NCI-H526 treated with DMSO at 0.1 percent for 48 hours (cell line): ENCODE data around the gene NHP2.
"Not testable (repeated sequence)": the region's sequence is repeated elsewhere in the genome, so short reads cannot be mapped to it uniquely, and the experiment has no call there.

Experiments used
- DNase-seq: peaks from one replicate; lab custom pipeline; 2025; lab: John Stamatoyannopoulos, UW

Gene NHP2

DNA sequence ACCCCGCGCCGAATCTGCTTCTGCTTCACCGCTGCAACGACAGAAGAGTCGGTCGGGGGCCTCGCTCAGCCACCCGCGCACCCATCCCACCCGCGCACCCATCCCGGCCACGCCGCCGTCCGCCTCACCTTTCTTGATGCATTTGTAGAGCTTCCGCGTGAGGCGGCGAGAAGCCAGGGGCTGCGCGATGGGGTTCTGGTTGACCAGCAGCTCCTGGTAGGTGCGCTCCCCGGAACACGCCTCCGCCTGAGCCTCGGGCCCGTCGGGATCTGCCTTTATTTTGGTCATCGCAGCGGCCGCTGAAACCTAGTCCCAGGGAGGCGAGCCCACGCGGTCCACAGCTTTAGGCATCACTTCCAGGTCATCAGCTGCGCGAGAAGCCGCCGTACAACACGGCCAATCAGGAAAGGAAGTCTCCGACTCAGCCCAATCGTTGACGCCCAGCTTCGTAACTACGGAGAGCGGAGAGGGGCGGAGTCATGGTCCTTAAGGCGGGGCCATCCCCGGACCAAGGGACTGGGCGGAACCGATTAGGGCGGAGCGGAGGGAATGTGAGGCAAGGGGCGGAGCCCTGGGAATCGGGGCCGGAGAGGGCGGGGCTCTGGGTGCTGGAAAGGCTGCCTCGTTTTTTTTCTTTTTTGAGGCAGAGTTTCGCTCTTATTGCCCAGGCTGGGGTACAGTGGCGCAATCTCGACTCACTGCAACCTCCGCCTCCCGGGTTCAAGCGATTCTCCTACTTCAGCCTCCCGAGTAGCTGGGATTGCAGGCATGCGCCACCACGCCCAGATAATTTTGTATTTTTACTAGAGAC, at the start of gene NHP2:
TSS of gene NHP2 (minus strand) at position 356 of the 811 bp plus-strand sequence. CDS start at position 288, 68 bp downstream.
- DNase-seq, result peak; percentile 90

DNA sequence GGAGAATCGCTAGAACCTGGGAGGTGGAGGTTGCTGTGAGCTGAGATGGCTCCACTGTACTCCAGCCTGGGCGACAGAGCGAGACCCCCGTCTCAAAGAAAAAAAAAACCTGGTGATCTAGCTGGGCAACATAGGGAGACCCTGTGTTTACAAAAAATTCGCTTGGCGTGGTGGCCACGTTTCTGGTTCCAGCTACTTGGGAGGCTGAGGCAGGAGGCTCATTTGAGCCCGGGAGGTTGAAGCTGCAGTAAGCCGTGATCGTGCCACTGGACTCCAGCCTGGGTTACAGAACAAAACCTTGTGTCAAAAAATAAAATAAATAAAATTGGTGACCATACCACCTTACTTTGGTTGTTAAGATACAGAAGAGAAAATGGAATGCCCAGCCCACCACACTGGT, 48.9 kb upstream of the NHP2 start:
- DNase-seq, result no peak

DNA sequence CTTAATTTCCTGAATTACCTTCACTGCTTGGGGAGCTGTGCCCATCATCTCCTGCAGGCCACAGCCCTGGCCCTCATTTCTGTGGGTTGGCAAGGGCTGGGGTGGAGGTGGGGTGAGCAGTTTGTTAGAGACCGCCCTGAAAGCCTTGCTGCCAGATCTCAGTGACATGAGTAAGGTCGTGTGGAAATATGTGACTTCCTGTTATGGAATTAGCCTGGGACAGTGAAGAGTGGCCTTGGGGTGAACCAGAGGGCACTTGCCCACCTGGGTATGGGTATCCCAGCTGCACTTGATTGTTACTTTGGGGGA, 48.2 kb upstream of the NHP2 start:
- no peak for DNase-seq

DNA sequence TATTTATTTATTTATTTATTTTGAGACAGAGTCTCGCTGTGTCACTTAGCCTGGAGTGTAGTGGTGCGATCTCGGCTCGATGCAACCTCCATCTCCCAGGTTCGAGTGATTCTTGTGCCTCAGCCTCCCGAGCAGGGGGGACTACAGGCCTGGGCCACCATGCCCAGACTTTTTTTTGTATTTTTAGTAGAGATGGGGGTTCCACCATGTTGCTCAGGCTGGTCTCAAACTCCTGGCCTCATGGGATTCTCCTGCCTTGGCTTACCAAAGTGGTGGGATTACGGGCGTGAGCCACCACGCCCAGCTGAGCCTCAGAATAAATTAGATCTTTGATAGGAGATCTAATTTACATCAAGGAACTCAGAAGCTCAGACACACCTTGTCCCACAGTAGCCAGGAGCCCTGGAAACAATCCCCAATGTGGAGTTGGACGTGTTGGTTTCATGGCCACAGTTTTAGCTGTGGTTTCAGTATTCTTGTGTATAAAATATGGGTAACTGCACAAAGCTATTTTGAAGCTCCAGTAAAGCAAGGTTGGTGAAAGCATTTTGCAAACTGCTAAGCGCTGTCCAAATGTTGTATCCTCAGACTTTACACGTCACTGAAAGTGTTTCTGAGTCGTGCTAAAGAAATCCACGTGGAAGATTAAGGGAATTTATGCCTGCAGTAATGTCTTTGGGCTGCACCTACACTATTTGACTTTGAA, 47.7 kb upstream of the NHP2 start:
- no peak for DNase-seq

DNA sequence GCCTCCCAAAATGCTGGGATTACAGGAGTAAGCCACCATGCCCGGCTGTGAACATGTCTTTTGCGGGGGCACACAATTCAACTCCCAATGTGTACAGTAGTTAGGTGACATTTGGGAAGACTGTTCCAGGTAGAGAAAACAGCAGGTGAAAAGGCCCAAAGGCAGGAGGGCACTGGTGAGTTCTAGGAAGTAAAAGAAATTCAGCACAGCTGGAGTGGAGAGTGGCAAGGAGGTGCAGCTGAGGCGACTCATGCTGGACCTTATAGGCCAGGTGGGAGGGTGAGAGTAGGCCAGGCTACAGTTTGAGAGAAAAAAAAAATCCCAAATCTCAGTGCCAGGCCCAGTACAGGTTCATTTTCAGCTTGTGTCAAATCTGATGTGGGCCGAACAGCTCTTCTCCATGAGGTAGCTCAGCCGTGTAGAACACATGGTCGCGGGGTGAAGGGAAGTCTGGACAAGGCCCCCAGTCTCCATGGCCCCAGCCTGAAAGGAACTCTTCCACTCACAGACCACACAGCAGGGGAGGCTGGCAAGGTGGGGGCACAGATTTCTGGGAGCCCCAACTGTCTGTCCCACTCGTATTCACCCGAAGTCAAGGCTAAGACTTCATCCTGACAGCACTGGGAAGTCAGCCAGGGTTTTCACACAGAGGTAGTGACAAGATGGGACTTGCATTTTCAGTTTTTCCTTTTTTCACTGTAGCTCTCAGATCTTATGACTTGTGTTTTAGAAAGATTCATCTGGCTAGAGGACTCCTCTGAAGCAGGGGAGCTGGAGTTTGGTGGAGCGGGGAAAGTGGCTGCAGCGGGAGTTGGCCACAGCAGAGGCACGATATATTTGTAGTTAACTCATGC, 46.1 kb upstream of the NHP2 start:
- DNase-seq, result no peak

DNA sequence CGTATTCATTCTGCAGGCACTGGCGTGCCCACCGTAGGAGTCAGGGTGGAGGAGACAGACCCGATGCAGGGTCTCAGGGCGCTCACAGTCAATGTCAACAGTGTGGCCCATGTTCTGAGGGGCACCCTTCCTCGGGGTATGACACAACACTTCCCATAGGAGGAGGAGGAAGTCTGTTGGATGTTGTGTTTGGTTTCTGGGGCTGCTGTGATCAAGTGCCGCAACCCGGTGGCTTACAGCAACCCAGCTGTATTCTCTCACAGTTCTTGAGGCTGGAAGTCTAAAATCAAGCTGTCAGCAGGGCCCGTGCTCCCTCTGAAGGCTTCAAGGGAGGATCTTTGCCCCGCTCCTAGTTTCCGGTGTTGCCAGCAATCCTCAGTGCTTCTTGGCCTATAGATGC, 45.0 kb upstream of the NHP2 start:
- no peak for DNase-seq

DNA sequence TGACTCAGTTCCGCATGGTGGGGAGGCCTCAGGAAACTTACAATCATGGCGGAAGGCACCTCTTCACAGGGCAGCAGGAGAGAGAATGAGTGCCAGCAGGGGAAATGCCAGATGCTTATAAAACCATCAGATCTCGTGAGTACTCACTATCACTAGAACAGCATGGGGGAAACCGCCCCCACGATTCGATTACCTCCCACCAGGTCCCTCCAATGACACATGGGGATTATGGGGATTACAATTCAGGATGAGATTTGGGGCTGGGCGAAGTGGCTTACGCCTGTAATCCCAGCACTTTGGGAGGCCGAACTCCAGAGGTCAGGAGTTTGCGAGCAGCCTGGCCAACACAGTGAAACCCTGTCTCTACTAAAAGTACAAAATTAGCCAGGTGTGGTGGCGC, 44.5 kb upstream of the NHP2 start:
- DNase-seq, result not testable (repeated sequence)

DNA sequence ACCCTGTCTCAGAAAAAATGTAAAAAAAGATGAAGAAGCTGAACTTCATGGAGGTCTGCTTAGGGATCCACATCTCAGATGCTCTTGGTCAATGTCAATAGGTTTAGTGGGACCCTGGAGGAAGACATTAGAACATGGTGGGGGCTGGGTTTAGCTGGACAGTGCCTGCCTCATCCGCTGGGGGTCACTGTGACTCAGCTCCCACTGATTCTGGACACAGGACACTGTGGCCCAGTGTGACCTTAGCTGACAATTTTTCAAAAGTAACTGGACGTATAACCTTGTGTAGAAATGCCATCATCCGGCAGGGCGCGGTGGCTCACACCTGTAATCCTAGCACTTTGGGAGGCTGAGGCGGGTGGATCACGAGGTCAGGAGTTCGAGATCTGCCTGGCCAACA, 43.3 kb upstream of the NHP2 start:
- DNase-seq, result no peak

DNA sequence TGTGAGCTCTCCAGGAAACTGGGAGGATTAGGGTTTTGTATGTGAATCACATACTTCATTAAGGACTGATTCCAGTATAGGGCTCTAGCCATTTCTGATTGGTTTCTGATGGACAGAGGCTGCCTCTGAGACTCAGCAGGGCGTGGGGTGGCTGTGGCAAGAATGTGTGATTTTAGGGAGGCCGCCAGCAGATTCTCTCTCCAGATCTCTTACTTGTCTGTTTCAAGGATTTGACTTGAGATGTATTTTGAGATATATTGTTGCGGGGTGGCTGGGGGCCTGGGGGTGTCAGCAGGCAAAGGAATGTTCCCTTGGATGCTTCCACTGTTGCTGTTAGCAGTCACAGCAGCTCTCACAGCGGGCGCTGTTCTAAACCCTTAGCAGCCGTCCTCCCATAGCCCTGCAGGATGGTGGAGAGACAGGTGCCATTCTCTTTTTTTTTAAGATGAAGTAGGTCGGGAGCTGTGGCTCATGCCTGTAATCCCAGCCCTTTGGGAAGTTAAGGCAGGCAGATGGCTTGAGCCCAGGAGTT, 42.7 kb upstream of the NHP2 start:
- no peak for DNase-seq

DNA sequence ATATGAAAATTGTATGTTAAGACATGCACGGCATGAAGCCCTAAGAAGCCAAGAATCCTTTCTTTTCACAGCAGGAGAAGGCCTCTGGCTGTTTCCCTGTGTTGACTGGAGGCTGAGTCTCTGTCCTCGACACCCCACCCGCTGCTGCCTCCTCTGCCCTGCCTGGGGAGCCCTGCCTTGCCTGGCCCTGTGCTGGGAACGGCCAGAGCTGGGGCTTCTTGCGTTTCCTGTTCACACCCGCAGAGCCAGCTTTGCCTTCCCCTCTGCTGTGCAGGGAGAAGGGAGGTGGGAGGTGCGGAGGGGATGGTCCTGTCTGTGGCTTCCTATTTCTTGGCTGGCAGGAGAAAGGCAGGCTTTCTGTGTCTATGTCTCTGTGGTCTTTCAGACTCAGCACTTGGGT, 40.3 kb upstream of the NHP2 start:
- no peak for DNase-seq

DNA sequence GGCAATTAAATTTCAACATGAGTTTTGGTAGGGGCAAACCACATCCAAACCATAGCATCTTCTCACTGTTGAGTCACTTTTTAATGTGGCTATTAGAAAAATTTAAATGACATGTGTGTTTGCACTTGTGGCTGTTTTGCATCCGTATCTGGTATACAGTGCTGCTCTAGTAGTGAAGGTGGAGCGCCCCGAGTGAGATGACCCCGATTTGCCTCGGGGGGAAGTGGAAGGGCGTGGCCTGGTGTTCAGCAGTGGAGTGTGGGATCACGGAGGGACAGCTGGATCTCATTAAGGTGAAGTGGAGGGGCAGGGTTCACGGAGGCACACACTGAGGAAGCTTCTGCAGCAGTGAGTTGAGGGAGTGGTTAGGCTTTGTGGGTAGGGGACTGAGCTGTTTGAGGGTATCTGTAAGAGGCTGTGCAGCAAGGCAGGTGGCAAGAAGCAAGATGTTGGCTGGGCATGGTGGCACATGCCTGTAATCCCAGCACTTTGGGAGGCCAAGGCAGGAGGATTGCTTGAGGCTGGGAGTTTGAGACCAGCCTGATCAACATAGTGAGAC, 39.6 kb upstream of the NHP2 start:
- DNase-seq, result no peak

DNA sequence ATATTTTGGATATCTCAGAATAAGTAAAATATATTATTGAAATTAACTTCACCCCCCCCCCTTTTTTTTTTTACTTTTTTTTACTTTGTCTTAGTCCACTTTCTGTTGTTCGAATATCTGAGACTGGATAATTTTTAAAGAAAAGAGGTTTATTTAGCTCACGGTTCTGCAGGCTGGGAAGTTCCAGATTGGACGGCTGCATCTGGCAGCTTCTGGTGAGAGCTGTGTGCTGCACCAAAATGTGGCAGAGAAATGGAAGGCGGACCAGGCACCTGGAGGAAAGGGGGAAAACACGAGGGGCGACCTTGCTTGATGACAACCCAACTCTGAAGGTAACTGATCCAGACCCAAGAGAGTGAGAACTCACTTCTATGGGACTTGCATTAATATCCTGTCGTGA, 39.1 kb upstream of the NHP2 start:
- DNase-seq, result no peak

DNA sequence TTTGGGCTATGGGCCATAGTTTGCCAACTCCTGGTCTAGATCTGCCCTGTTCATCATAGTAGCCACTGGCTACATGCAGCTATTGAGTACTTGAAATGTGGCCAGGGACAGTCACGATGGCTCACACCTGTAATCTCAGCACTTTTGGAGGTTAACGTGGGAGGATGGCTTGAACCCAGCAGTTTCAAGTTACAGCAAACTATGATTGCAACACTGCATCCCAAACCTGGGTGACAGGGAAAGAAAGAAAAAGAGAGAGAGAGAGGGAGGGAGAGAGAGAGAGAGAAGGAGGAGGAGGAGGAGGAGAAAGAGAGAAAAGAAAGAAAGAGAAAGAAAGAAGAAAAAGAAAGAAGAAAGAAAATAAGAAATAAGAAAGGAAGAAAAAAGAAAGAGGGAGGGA, 38.6 kb upstream of the NHP2 start:
- no peak for DNase-seq

DNA sequence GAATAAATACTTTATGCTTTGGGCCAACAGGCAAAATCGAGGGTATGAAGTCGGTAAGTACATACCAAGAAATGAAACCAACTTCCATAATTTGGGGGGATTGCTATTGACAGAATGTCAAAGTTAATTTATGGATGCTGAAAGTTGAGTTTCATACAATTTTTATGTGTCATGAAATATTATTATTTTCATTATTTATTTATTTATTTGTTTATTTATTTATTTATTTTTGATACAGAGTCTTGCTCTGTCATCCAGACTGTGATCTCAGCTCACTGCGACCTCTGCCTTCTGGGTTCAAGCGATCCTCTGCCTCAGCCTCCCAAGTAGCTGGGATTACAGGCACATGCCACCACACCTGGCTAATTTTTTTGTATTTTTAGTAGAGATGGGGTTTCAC, 38.0 kb upstream of the NHP2 start:
- DNase-seq, result no peak

DNA sequence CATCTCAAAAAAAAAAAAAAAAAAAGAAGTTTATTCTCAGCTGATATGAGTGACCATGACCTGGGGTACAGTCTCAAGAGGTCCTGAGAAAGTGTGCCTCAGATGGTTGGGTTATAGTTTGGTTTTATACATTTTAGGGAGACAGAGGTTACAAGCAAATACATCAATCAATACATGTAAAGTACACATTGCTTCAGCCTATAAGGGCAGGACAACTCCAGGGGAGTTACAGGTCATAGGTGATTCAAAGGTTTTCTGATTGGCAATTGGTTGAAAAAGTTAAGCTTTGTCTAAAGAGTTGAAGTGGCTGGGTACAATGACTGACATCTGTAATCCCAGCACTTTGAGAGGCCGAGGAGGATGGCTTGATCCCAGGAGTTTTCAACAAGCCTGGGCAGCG, 35.7 kb upstream of the NHP2 start:
- DNase-seq, result no peak

DNA sequence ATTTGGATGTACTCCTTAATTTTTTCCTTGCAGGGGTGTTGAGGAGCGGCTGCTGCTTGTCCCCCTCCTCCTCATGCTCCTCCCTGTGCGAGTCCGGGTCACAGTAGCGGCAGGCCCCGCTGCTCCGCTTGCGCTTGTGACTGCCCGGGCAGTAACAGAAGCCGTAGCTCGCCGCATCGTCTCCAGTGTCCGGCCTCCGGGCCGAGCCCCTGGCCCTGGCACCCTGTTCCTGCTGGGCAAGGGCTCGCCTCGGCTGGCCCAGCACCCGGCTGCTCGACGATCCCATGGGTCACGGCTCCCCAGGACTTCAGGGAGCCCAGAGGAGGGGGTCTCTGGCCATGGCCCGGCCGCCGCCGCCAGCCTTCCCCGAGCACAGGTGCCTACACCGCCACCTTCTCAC, 33.3 kb upstream of the NHP2 start, which contains the start of gene GMCL2:
TSS of gene GMCL2 (minus strand) at position 358 of the 400 bp plus-strand sequence. CDS start at position 286, 72 bp downstream.
- no peak for DNase-seq

DNA sequence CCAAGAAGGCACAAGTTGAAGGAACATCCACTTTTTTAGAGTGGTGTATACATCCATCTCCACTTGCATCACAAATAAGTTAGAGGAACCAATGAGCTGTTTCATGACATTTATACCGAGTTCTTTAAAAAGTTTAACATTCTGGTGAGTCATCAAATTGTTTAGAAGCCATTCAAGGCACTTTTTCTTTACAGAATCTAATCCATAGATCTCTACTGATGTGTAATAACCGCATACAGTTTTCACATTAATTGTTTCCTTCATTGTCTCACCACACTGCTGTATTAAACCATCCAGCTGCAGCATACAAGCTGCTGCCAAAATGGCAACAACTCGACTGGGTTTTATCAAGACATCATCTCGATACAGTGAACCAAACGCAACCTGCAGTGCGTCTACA, 32.7 kb upstream of the NHP2 start:
- DNase-seq, result no peak

DNA sequence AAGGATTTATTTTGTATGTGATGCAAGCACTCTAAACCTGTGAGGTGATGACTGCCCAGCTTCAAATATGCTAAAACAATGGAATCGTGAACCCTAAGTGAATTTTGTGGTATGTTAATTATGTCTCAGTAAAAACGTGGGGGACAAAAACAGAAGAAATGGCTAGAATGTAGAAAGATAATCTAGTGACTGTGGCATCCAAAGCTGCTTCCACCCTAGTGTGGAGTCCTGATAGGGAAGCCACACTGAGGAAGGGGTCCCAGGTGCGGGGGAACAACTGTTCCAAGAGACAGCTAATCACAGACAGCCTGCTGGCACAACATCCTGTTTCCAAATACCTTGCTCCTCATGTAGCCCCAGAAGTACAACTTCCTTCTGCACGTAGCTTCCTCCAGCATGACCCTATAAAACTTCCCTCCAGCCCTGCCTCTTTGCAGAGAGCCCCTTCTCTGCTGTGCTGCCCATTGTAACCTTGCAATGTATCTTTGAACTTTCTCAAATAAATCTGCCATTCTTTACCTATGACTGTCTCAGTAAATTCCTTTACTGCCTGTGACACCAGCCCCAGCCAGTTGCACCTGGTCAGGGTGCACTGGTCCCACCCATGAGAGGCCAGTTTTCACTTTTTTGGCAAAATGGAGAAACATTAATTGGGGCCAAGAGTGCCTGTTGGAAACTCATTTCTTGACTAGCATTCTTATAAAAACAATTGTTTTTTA, 28.6 kb upstream of the NHP2 start:
- no peak for DNase-seq

DNA sequence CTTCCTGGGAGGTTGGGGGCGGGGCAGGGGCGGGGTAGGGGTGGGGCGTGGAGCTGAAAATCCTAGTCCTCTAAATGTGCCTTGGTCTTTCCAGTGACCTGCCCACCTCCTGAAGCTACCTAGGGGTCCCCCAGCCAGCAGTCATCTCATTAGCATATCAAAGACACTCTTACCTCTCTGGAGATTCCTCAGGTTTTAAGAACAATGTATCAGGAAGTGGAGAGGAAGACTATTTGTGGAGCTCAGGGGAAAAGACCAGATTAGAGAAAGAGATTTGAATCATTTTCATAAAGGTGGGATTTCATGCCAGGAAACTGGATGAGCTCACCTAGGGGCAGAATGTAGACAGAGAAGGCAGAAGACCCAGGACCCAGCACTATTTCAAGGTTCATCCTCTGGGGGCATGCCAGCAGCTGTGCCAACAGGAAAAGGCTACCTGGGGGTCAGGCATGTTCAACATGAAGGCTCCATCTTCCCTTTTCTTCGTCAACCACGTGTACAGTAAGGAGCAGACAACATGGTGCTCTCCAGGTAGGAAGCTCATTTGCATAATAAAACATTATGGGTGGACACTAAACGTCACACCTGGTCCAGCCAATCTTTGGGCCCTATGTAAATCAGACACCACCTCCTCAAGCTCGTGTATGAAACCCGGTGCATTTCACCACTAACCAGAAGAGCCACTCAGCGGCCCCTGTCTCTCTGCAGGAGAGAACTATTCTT, 26.6 kb upstream of the NHP2 start:
- peak; percentile 7 for DNase-seq

DNA sequence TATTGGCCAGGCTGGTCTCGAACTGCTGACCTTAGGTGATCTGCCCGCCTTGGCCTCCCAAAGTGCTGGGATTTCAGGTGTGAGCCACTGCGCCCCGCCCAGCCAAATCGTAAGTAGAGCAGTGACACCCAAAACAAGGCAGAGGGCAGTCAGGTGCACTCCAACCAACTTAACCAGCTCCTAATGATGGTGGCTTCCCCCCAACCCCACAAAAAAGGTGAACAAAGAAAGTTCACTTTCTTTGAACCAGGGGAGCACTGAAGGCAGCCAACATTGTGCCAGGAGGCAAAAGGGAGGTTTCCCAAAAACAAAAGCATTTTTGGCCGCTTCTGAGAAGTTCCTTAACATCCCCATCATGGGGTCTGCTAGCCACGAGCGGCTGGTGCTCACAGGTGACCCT, 23.9 kb upstream of the NHP2 start:
- no peak for DNase-seq

DNA sequence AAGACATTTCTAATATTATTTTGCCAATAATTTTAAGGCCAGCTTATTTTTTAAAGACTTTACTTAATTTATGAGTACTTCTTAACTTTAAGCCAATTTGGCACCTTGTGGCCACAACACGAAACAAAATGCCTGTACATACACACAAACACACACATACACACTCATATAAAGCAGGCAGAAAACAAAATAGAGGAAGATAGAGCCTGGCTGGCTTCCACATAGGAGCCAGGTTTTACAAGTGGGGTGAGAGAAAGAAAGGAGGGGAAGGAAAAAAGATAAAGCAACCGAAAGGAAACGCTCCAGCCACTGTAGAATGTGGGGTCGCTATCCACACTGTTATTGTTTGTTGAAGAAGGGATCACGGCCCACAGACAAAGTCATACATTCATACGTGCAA, 23.1 kb upstream of the NHP2 start:
- DNase-seq, result no peak
